ENCODE results near the gene RUNX1.
"Not testable (repeated sequence)": the region's sequence is repeated elsewhere in the genome, so short reads cannot be mapped to it uniquely, and the experiment has no call there.

- not testable (repeated sequence) for TF ChIP-seq CTCF, POLR2A (IDR thresholded peaks at IDR 0.05)
These were observed 82.2 kb downstream of the RUNX1 start for GRCh38 chr21:34966881-34967280.
